Right ventricle myocardium superior (tissue), 1 donor: ENCODE results near the gene OSBPL8. TPM values are rescaled to one million over a fixed set of nuclear protein-coding genes. Genes with fewer than 3 reads are reported as not detected.

ENCODE experiments used
- ATAC-seq: fragments of 200-7000 bp; cut with Tn5 transposase; one replicate; pipeline ENCODE4 v1.9.1; 2020; ENCODE audit warnings: mild to moderate bottlenecking; ENCODE audit not compliant: poor library complexity
- DNase-seq: peaks from one replicate; pipeline ENCODE4 v3.0.0-alpha.2; 2020
- intact Hi-C: fragments of 100-400 bp; cut with DNase I; formaldehyde crosslinking; loops from one replicate; pipeline ENCODE4 v1.11.2; 2022
- total RNA-seq: library from RNA; stranded (reverse); fragmentation: NEBNext Ultra II Directional; extraction: Animal tissue kit (Norgen Biotek cat#: 25700); gene quantifications from one replicate; pipeline ENCODE4 v1.2.1, GENCODE V29; 2021
- donor health status: DM: no; HTN: yes; CAD: no; lungs with severe emphysema.

Gene OSBPL8
- total RNA-seq, 1 donor from 2014 or later: 24.9 TPM

- intact Hi-C loops: no loop called here
- DNase-seq (no peak), ATAC-seq (no peak)
Observed at GRCh38 chr12:76449583-76449982, 110.0 kb downstream of the OSBPL8 start.

- ATAC-seq (no peak), DNase-seq (no peak)
- intact Hi-C loops: no loop called here
Observed at GRCh38 chr12:76449016-76449415, 110.6 kb downstream of the OSBPL8 start.

GRCh38 chr12:76446090-76446489 lies 113.5 kb downstream of the OSBPL8 start:
- intact Hi-C loops: no loop called here
- DNase-seq (no peak), ATAC-seq (no peak)

- DNase-seq (no peak), ATAC-seq (no peak)
- intact Hi-C loops: no loop called here
Observed at GRCh38 chr12:76445462-76445861, 114.1 kb downstream of the OSBPL8 start.

GRCh38 chr12:76444408-76444984 lies 115.1 kb downstream of the OSBPL8 start:
- ATAC-seq (no peak), DNase-seq (no peak)
- intact Hi-C loops: no loop called here

GRCh38 chr12:76441016-76441415 lies 118.6 kb downstream of the OSBPL8 start:
- DNase-seq (no peak), ATAC-seq (no peak)
- intact Hi-C loops: no loop called here

GRCh38 chr12:76432733-76433132 lies 126.8 kb downstream of the OSBPL8 start:
- no peak for DNase-seq
- intact Hi-C loops: no loop called here

GRCh38 chr12:76428117-76428516 lies 131.5 kb downstream of the OSBPL8 start:
- no peak for DNase-seq
- no peak for ATAC-seq
- intact Hi-C loops: no loop called here

More at GRCh38 chr12:76432733-76433132, 126.8 kb downstream of the OSBPL8 start:
- no peak for ATAC-seq

- ATAC-seq: no peak
- no peak for DNase-seq
- intact Hi-C loops: no loop called here
Observed at GRCh38 chr12:76426160-76426559, 133.4 kb downstream of the OSBPL8 start.

GRCh38 chr12:76424941-76425340 lies 134.6 kb downstream of the OSBPL8 start:
- DNase-seq (no peak), ATAC-seq (no peak)
- intact Hi-C loops: no loop called here

GRCh38 chr12:76422543-76423438 lies 136.8 kb downstream of the OSBPL8 start:
- intact Hi-C loops: no loop called here
- DNase-seq (no peak), ATAC-seq (no peak)

- intact Hi-C loops: no loop called here
- DNase-seq: no peak
- ATAC-seq: no peak
Observed at GRCh38 chr12:76422154-76422542, 137.4 kb downstream of the OSBPL8 start.

GRCh38 chr12:76421046-76421445 lies 138.5 kb downstream of the OSBPL8 start:
- DNase-seq: no peak
- intact Hi-C loops: no loop called here
- no peak for ATAC-seq

- DNase-seq (no peak), ATAC-seq (no peak)
- intact Hi-C loops: no loop called here
Observed at GRCh38 chr12:76420222-76420621, 139.3 kb downstream of the OSBPL8 start.

GRCh38 chr12:76417116-76417515 lies 142.5 kb downstream of the OSBPL8 start:
- intact Hi-C loops: no loop called here
- DNase-seq (no peak), ATAC-seq (no peak)

- DNase-seq: no peak
- ATAC-seq: no peak
- intact Hi-C loops: no loop called here
Observed at GRCh38 chr12:76413121-76413520, 146.4 kb downstream of the OSBPL8 start.

- intact Hi-C loops: no loop called here
- ATAC-seq (no peak), DNase-seq (no peak)
Observed at GRCh38 chr12:76410781-76411180, 148.8 kb downstream of the OSBPL8 start.

- no peak for ATAC-seq
- intact Hi-C loops: no loop called here
Observed at GRCh38 chr12:76410371-76410770, 149.2 kb downstream of the OSBPL8 start.

GRCh38 chr12:76409074-76409473 lies 150.5 kb downstream of the OSBPL8 start:
- intact Hi-C loops: no loop called here
- ATAC-seq (no peak), DNase-seq (no peak)

More at GRCh38 chr12:76410371-76410770, 149.2 kb downstream of the OSBPL8 start:
- no peak for DNase-seq

- DNase-seq (no peak), ATAC-seq (no peak)
- intact Hi-C loops: no loop called here
Observed at GRCh38 chr12:76407710-76408109, 151.9 kb downstream of the OSBPL8 start.
